GM21717 (cell line): ENCODE data around the gene FSTL5.
A peak's percentile ranks its signal among the peaks of the same experiment; 100 is the strongest.
"Not testable (repeated sequence)": the region's sequence is repeated elsewhere in the genome, so short reads cannot be mapped to it uniquely, and the experiment has no call there.

Experiments
- ATAC-seq: cut with Tn5 transposase; IDR thresholded peaks from one replicate; pipeline ENCODE4 v1.9.1; 2021; ENCODE audit warnings: mild to moderate bottlenecking, moderate library complexity; ENCODE audit not compliant: unreplicated experiment

Gene FSTL5

DNA sequence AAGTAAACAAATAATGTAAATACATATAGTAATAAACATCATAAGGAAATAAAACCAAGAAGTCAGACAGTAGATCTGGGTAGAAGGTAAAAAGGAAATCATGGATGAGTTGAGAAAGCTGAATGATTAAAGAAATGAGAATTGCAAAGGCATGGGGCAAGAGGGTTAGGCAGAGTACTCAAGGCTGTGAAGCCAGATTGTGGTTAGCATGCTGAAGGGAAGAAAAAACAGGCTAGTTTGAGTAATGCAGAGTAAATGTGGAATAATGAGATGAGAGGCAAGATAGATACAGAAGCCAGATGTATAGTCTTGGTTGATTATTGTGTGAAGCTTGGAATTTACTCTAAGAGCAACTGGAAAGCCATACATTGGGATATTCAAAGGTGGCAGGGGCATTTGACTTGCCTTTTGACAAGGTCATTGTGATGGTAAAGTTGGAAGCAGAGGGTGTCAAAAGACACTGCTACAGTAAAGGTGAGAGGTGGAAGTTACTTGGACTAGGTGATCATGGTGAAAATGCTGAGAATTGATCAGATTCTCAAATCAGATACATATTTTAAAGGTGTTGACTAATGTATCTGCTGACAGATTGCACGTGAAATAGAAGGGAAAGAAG, 307.0 kb downstream of the FSTL5 start:
- no peak for ATAC-seq

DNA sequence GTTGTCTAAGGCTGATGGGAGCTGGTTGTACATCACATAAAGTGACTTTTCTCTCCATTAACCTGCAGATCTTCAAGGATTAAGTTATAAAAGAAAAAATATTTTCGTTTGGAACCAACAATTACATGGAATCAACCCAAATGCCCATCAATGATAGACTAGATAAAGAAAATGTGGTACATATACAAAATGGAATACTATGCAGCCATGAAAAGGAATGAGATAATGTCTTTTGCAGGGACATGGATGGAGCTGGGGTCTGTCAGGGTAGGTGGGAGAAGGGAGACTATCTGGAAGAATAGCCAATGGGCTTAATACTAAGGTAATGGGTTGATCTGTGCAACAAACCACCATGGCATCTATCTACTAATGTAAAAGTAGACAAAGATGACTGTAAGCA, 313.2 kb downstream of the FSTL5 start:
- ATAC-seq = no peak

- no peak for ATAC-seq
Observed at GRCh38 chr4:161841759-161842158, 322.0 kb downstream of the FSTL5 start.

GRCh38 chr4:161829591-161829990, 334.2 kb downstream of the FSTL5 start:
- no peak for ATAC-seq

- ATAC-seq = peak; percentile 49
Observed at GRCh38 chr4:161828061-161828460, 335.7 kb downstream of the FSTL5 start.

GRCh38 chr4:161827013-161827412, 336.8 kb downstream of the FSTL5 start:
- no peak for ATAC-seq

GRCh38 chr4:161823450-161823849, 340.4 kb downstream of the FSTL5 start:
- ATAC-seq = no peak

DNA sequence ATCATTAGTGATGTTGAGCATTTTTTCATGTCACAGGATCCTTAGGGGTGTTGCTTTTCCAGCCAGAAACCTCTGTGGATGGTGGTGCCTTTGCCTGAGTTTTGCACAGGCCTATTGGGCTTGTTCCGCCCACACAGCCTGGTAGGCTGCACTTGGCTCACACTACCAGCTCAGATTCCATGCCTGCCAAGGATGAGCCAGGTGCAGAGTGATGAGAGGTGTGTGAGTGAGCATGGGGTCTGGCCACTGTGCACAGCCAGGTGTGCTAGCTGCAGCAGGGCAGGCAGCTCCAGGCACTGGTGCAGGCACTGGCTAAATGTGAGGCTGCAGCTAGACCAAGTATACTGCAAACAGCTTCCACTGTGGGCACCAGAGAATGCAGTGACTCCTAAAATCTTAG, 341.6 kb downstream of the FSTL5 start:
- no peak for ATAC-seq

- no peak for ATAC-seq
Observed at GRCh38 chr4:161817914-161818313, 345.9 kb downstream of the FSTL5 start.

DNA sequence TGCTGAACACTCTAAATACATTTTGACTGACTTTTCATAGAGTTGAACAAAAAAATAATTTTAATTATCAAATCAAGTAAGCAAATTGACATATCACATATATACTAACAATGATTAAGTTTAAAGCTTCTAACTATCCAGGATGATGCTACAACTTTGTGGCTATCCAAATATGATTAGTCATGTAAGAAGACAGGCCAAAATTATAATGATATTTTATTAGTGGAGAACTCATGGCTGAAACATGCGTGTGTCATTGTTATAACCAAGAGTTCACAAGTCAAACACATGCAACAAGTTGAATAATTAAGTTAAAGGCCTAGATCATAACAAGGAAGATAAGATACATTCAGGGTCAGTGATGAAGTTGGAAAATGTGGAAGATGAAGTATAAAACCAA, 346.8 kb downstream of the FSTL5 start:
- no peak for ATAC-seq

GRCh38 chr4:161815841-161816240, 348.0 kb downstream of the FSTL5 start:
- ATAC-seq = no peak

- no peak for ATAC-seq
Observed at GRCh38 chr4:161813889-161814288, 349.9 kb downstream of the FSTL5 start.

- no peak for ATAC-seq
Observed at GRCh38 chr4:161813389-161813788, 350.4 kb downstream of the FSTL5 start.

DNA sequence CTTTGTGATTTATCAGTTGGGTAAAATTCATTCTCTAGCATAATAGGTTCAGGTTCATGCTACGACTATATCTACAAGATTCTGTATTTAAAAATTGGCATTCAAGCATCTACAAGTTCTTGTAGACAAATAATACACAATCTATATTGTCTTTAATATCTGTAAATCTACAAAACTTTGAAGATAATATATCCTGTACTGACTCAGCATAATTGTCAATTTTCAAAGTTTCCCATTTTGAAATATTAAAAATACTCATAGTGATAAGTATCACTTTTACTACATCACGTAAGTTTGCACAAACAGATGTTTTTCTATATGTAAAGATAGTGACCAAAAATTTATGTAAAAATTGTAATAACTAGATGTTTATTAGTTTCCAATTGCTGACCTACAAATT, 360.6 kb downstream of the FSTL5 start:
- ATAC-seq = no peak

DNA sequence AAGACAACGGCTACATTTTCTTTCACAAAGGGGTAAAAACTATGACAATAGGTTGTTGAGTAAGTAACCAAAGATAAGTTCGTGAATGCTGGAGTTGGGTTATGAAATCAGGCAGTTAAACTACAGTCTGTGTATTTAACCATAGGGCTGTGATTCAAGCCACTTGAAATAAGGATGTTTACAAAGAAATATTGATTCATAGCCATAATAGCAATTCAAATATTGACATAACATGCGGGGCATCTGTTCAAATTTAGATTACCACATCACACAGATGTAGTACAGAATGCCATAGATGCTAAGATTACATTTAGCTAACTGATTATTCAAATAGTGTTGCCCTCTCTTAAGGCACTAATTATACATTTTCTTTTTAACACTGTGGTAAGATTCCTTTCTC, 364.1 kb downstream of the FSTL5 start:
- no peak for ATAC-seq

DNA sequence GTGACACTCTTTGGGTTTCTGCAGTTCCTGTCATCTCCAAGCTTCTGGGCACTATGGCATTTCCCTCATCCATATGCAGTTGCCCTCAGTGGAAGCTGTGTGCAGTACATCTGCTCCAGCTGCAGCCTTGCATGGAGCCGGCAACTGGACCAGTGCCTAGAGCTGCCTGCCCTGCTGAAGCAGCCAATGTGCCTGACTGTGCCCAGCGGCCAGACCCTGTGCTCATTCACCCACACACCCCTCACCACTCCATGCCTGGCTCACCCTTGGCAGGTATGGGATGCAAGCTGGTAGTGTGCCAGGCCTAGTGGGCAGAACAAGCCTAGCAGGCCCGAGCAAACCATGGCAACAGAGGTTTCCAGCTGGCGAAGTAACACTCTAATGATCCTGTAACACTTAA, 370.8 kb downstream of the FSTL5 start:
- no peak for ATAC-seq

DNA sequence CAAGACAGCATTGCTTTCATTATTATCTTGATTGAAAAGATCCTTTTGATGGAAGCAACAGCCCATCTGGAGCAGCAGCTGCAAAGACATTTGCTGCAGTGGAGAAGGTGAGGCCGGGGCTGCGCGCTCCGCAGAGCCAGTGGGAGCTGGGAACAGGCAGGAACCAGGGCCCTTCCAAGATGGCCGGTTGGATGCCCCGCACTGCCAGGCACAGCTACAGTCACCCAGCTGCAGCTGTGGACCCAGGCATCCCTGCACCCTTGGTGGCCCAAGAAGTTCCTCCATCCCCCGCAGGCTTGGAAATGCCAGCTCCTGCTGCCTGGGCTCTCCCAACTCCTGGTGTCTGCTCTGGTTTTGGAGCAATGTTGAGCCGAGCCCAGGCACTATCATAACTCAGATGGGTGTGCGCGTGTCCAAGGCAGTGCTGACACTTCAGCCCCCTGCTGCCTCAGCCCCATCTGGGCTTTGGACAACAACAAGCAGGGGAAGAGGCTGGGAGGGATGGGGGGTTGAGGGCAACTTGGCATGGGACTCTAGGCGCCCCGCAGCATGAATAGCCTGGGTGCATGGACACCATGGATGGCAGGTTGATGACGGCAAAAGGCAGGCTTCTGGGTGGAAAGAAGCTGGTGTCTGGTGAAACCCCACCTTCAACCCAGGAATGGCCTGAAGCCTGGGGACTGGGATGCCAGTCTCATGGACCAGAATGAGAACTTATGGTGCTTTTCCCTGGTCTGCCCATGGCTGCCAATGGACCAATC, 371.8 kb downstream of the FSTL5 start:
- no peak for ATAC-seq

DNA sequence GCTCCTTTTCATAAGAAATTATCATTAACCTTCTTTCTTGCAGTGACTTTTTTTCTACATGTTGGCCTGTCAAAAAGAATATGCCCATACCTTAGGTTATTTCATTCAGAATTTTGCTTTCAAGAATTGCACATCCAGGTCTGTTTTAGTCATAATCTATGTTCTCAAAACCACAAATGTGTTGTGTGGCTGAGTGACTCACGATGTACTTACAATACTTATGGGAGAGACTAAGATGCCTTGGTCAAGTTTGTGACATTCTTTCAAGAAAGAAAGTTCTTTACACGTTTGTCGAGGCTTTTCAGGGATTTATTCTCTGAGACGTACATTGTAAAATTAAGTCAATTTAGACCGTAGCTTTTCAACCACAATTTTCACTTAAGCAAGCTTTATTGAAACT, 396.7 kb downstream of the FSTL5 start:
- ATAC-seq = no peak

DNA sequence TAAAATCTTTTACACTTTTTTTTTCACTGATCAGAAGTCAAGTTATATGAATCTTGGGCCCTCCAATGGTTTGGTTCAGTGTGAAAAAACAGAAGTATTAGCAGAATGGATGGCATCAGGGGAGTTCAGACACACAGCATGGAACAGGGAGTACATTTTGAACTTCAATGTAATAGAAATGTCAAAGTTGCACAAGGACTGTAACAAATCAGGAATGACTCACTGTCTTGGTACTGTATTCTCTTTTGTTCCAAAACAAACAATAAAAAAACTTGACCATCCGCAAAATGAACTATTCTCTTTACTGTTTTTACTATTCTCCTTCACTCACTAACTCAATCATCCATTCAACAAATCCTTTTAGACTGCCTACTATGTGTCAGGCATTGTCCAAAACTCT, 401.0 kb downstream of the FSTL5 start:
- no peak for ATAC-seq

DNA sequence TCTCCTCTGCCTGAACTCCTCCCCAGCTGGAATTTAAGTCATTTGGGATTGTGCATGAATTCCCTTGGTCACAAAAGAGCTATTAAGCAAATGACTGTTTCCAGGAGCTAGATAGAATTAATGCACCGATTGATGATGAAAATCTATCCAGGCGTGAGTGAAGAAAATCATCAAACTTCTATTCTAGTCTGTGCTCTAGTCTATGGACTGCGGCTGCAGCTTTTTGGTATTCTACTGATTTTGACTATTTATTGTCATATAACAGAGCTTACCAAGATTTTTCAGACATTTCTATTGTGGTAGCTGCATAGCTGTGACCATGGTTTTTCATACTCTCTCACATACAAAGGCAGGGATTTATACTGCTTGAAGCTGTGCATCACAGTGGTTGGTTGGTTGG, 403.8 kb downstream of the FSTL5 start:
- no peak for ATAC-seq

DNA sequence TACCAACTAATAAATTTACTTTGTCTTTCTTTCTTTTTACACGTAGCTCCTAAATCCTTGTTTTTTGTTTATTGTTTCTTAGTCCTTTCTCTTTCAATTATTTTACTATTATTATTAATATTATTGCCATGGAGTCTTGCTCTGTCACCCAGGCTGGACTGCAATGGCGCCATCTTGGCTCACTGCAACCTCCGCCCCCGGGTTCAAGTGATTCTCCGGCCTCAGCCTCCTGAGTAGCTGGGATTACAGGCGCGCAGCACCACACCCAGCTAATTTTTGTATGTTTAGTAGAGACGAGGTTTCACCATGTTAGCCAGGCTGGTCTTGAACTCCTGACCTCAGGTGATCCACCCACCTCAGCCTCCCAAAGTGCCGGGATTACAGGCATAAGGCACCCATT, 405.4 kb downstream of the FSTL5 start:
- ATAC-seq = not testable (repeated sequence)

GRCh38 chr4:161728929-161729328, 434.9 kb downstream of the FSTL5 start:
- no peak for ATAC-seq

GRCh38 chr4:161721947-161722346, 441.9 kb downstream of the FSTL5 start:
- ATAC-seq = no peak
